Endodermal cell (in vitro differentiated cells): ENCODE results near the gene BRDT. TPM values are rescaled to one million over a fixed set of nuclear protein-coding genes. Genes with fewer than 3 reads are reported as not detected.

Source experiments
- DNase-seq: peaks from one replicate; pipeline ENCODE4 v3.0.0-alpha.2; 2017
- H3K27ac ChIP-seq: 2 replicates; pipeline ENCODE4 v1.5.1; 2013; ENCODE audit warnings: mild to moderate bottlenecking, low read depth, low read length, moderate library complexity
- H3K27me3 ChIP-seq: 2 replicates; pipeline ENCODE4 v1.6.1; 2013; ENCODE audit warnings: mild to moderate bottlenecking, low read length, moderate library complexity; ENCODE audit not compliant: insufficient read depth, control insufficient read depth, poor library complexity, severe bottlenecking
- H3K36me3 ChIP-seq: 2 replicates; pipeline ENCODE4 v1.7.0; 2013; ENCODE audit warnings: mild to moderate bottlenecking, low read length, moderate library complexity; ENCODE audit not compliant: control insufficient read depth, insufficient read depth
- H3K4me1 ChIP-seq: one replicate; pipeline ENCODE4 v1.7.0; 2013; ENCODE audit warnings: low read length; ENCODE audit not compliant: control insufficient read depth, insufficient read depth
- H3K4me3 ChIP-seq: 2 replicates; pipeline ENCODE4 v1.5.1; 2013; ENCODE audit warnings: mild to moderate bottlenecking, low read length, moderate library complexity
- H3K9ac ChIP-seq: 2 replicates; pipeline ENCODE4 v1.6.1; 2013; ENCODE audit warnings: mild to moderate bottlenecking, low read length, moderate library complexity; ENCODE audit not compliant: poor library complexity, severe bottlenecking; ENCODE audit errors: extremely low read depth
- H3K9me3 ChIP-seq: 2 replicates; pipeline ENCODE4 v1.6.1; 2013; ENCODE audit warnings: mild to moderate bottlenecking, low read length, moderate library complexity; ENCODE audit not compliant: control insufficient read depth
- H3K27ac Mint-ChIP-seq: 2 replicates; pipeline ENCODE4 v1.8.0; 2020; ENCODE audit warnings: mixed read lengths
- H3K27me3 Mint-ChIP-seq: 2 replicates; pipeline ENCODE4 v1.8.0; 2021; ENCODE audit warnings: mild to moderate bottlenecking, mixed read lengths; ENCODE audit not compliant: insufficient read depth
- H3K36me3 Mint-ChIP-seq: 2 replicates; pipeline ENCODE4 v1.8.0; 2020; ENCODE audit warnings: low read depth, mixed read lengths
- H3K4me1 Mint-ChIP-seq: 2 replicates; pipeline ENCODE4 v1.8.0; 2020; ENCODE audit warnings: mixed read lengths
- H3K4me3 Mint-ChIP-seq: 2 replicates; pipeline ENCODE4 v1.8.0; 2020; ENCODE audit warnings: mild to moderate bottlenecking, moderate library complexity, mixed read lengths
- H3K9me3 Mint-ChIP-seq: 2 replicates; pipeline ENCODE4 v1.8.0; 2020; ENCODE audit warnings: mild to moderate bottlenecking, mixed read lengths
- CTCF ChIP-seq: fragments of 200-600 bp; sonication (generic); conservative IDR thresholded peaks from 2 replicates; pipeline ENCODE4 v1.5.0; 2021; ENCODE audit warnings: antibody characterized with exemption, mild to moderate bottlenecking
- WGBS, 2 experiments: methylation state at CpG; one replicate each; pipeline versions ENCODE4 v1.1.5 to v1.1.7; 2013; ENCODE audit warnings: missing lambda C conversion rate in 2 of 2, mixed read lengths in 1 of 2; ENCODE audit not compliant: insufficient coverage in 1 of 2, insufficient read length in 1 of 2; 5-methylcytosine and 5-hydroxymethylcytosine counted together
- total RNA-seq, 2 donors: library from RNA; stranded (reverse); fragmentation: NEBNext Ultra II Directional in 1 of 2; extraction: Animal tissue kit (Norgen Biotek cat#: 25700) in 1 of 2; gene quantifications; 2 replicates in 1 of 2; 3 replicates in 1 of 2; pipeline ENCODE4 v1.2.1, GENCODE V29; 2021

The BRDT gene
- total RNA-seq, 2 donors from 2014 or later: 2.3 to 4.4 TPM

- Mint-ChIP-seq H3K4me1 (peaks cover 8% of the 10 kb centered on the region), H3K27ac (no peak overlapping the region), H3K9me3 (no peaks in the 10 kb centered on the region), H3K36me3 (no peaks in the 10 kb centered on the region), H3K4me3 (no peak overlapping the region), H3K27me3 (no peaks in the 10 kb centered on the region)
- Histone ChIP-seq H3K36me3 (no peaks in the 10 kb centered on the region), H3K9me3 (no peaks in the 10 kb centered on the region), H3K27ac (no peak overlapping the region), H3K4me3 (no peak overlapping the region), H3K9ac (no peak overlapping the region), H3K4me1 (no peaks in the 10 kb centered on the region), H3K27me3 (no peaks in the 10 kb centered on the region)
- whole genome bisulfite sequencing, 2 experiments: 93 to 95% methylated on average over 4 of the region's 4 CpGs
- no peak for DNase-seq
- no peak for TF ChIP-seq CTCF
Measured at GRCh38 chr1:91925644-91926435, 23.4 kb upstream of the BRDT start.

- Histone ChIP-seq H3K9ac (no peak overlapping the region), H3K4me1 (no peaks in the 10 kb centered on the region), H3K9me3 (no peaks in the 10 kb centered on the region), H3K27me3 (no peaks in the 10 kb centered on the region), H3K36me3 (no peaks in the 10 kb centered on the region), H3K4me3 (no peak overlapping the region), H3K27ac (no peak overlapping the region)
- H3K4me1 Mint-ChIP-seq: peaks cover 8% of the 10 kb centered on the region
- H3K9me3 Mint-ChIP-seq: no peaks in the 10 kb centered on the region
- 80 to 96% methylated on average over 1 to 2 of the region's 2 CpGs for WGBS, 2 experiments
- H3K36me3 Mint-ChIP-seq: no peaks in the 10 kb centered on the region
- H3K27ac Mint-ChIP-seq: no peak overlapping the region
- no peak for TF ChIP-seq CTCF
- DNase-seq: no peak
- H3K27me3 Mint-ChIP-seq: no peaks in the 10 kb centered on the region
- H3K4me3 Mint-ChIP-seq: no peak overlapping the region
Measured at GRCh38 chr1:91928026-91928425, 21.2 kb upstream of the BRDT start.

- Mint-ChIP-seq H3K9me3 (no peaks in the 10 kb centered on the region), H3K36me3 (no peaks in the 10 kb centered on the region), H3K4me3 (no peak overlapping the region), H3K27ac (peak overlapping the region; percentile 56), H3K4me1 (peaks cover 8% of the 10 kb centered on the region), H3K27me3 (no peaks in the 10 kb centered on the region)
- DNase-seq: peak; percentile 73
- H3K4me3 ChIP-seq: no peak overlapping the region
- TF ChIP-seq CTCF: no peak
- no peaks in the 10 kb centered on the region for H3K27me3 ChIP-seq
- WGBS, 2 experiments: 0 to 62% methylated on average over 1 to 2 of the region's 2 CpGs
- no peak overlapping the region for H3K9ac ChIP-seq
- H3K36me3 ChIP-seq: no peaks in the 10 kb centered on the region
- no peaks in the 10 kb centered on the region for H3K4me1 ChIP-seq
- peak overlapping the region; percentile 34 for H3K27ac ChIP-seq
- H3K9me3 ChIP-seq: no peaks in the 10 kb centered on the region
Measured at GRCh38 chr1:91929250-91929649, 20.0 kb upstream of the BRDT start.
